Effector CD8-positive, alpha-beta T cell (primary cell): ENCODE results near the gene CACNA1B.
"Not testable (repeated sequence)": the region's sequence is repeated elsewhere in the genome, so short reads cannot be mapped to it uniquely, and the experiment has no call there.

ENCODE experiments used
- DNase-seq: peaks from one replicate; lab custom pipeline; 2025; lab: John Stamatoyannopoulos, UW

Gene CACNA1B

GRCh38 chr9:138073408-138073807 lies 195.8 kb downstream of the CACNA1B start:
- DNase-seq = no peak

DNA sequence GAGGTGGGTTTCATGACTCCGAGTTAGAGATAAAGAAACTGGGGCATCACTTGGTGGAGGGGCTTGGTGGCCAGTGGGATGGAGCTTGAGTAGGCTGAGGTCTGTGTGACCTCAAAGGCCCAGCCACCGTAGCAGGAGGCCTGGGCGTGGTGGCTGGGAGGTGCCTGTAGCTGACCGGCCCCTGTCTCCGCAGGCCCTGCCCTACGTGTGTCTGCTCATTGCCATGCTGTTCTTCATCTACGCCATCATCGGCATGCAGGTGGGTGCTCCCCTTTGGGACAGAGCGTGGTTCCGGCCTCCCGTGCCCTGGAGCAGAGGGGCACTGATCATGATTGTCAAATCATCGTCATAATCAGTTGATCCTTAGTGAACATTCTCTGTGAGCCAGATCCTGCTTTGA lies 196.2 kb downstream of the CACNA1B start:
- DNase-seq = no peak

GRCh38 chr9:138074516-138074915 lies 196.9 kb downstream of the CACNA1B start:
- DNase-seq = no peak

GRCh38 chr9:138075496-138075895 lies 197.9 kb downstream of the CACNA1B start:
- DNase-seq = no peak

DNA sequence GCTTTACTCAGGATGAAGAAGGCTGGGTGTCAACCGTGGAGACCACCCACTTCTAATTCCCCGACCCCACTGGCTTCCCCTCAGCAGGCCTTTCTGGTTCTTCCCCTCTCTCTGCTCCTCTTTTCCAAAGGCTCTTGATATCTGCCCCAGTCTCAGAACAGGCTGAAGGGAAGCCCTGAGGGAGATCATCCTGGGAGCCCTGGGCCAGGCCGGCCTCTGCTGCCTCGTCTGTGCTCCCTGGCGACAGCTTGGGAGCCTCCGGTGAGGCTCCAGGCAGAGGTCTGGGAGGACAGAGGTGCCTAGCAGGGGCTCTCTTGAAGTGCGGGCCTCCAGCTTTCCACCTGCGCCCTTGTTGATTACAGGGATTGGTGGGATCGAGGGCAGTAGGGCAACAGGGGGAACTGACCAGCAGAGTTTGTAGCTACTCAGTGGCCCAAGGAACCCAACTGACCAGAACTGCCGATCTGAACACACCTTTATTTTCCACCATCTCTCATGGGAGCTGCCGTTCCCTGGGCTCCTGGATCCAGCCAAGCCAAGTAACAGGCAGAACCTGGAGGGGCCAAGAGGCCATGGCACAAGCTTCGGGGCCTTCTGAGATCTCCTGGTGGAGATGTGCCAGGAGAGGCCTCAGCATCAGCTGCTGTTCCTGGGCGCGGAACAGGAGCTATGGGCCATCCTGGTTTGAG lies 198.5 kb downstream of the CACNA1B start:
- no peak for DNase-seq

GRCh38 chr9:138076650-138077009 lies 199.0 kb downstream of the CACNA1B start:
- no peak for DNase-seq

- DNase-seq = no peak
Measured at GRCh38 chr9:138077126-138077525, 199.5 kb downstream of the CACNA1B start.

- DNase-seq = no peak
Measured at GRCh38 chr9:138077898-138078540, 200.4 kb downstream of the CACNA1B start.

- DNase-seq = no peak
Measured at GRCh38 chr9:138078846-138079245, 201.3 kb downstream of the CACNA1B start.

DNA sequence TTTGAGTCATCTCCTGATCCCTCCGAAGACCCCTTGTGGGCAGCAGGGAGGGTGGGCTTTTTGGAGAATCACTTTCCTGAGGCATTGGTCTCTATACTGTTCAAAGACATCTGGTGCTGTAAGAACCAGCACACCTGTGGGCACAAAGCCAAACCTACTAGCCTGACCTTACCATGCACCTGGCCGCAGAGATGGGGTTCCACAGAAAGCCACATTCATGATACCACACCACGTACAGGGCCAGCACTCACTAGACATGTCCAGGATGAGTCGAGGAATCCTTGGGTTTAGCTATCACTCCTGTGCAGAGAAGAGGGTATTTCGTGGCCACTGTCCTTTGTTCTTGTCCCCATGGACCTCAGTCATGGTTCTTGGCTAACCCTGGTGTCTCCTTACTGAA lies 203.4 kb downstream of the CACNA1B start:
- DNase-seq = no peak

DNA sequence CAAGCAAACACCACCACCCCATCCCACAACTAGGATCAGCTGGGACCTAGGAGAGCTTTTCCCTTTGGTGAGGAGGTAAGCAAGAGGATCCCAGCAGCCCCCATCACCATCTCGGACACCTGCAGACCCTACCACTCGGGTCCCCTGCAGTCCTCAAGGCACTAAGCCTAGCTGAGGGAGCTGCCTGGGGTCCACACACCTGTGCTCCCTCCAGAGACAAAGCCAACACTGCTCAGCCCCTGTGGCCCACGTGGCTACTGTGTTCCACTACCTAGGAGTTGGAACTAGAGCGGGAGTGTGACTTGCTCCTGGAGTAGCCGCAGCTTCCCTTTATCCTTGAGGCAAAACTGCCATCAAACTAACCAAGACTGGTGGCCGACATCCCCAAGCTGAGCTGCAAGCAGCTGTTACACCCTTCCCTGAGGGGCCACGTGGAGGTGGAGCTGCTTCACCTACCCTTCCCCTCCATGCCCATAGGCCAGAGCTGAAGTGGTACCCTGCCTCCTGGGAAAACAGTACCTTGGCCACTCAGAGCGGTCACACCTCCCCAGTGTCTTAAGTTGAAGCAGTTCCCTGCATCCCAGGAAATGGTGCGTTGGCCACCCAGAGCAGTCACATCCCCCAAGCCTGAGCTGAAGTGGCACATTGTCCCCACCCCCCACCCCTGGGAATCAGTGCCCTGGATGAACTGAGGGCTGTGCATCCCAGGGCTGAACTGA lies 205.5 kb downstream of the CACNA1B start:
- no peak for DNase-seq

GRCh38 chr9:138083873-138084272 lies 206.3 kb downstream of the CACNA1B start:
- no peak for DNase-seq

- DNase-seq = no peak
Measured at GRCh38 chr9:138085568-138085967, 208.0 kb downstream of the CACNA1B start.

DNA sequence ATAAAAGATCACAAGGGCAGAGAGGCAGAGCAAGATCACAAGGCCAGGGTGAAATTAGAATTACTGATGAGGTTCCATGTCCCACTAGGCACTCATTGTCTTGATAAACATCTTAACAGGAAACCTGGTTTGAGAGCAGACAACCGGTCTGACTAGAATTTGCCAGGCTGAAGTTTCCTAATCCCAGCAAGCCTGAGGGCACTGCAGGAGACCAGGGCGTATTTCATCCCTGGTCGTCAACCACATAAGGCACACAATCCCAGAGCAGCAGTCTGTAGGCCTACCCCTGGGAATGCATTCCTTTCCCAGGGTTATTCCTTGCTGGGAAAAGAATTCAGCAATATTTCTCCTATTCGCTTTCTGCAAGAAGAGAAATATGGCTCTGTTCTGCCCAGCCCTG lies 214.5 kb downstream of the CACNA1B start:
- DNase-seq = not testable (repeated sequence)

- no peak for DNase-seq
Measured at GRCh38 chr9:138094028-138094427, 216.4 kb downstream of the CACNA1B start.

GRCh38 chr9:138095813-138096518 lies 218.4 kb downstream of the CACNA1B start:
- DNase-seq = no peak

DNA sequence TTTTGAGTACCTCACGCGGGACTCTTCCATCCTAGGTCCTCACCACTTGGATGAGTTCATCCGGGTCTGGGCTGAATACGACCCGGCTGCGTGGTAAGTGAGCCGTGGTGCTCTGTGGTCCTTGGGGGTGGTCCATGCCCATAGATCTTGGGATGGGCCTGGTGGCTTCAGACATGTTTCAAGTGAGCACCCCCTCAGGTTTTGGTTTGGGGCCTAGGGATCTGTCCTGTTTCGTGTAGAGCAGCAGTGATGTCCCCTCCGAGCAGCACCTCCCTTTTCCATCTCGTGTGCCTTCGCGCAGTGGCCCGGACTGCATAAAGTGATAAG lies 218.9 kb downstream of the CACNA1B start:
- DNase-seq = no peak

DNA sequence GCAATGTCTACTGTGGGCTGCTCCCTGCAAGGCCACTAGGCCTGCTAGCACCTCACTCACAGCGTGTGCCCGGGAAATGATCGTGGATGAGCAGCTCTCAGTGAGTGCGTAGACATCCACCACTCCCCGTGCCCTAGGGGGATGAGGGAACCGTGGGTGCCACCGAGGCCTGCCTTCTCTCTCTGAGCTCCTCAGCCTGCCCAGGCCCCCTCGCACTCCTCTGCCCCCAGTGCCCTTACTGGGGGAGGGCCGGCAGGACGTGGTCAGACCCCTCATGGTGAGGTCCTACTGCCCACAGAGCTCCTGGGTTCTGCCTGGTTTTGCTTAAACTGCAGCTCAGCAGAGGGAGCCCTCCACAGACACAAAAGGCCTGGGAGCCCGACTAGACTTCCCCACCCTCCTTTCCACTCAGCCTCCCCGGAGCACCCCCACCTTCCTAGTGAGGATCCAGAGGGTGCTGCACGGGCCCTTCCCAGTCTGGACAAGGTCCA lies 220.0 kb downstream of the CACNA1B start:
- no peak for DNase-seq

DNA sequence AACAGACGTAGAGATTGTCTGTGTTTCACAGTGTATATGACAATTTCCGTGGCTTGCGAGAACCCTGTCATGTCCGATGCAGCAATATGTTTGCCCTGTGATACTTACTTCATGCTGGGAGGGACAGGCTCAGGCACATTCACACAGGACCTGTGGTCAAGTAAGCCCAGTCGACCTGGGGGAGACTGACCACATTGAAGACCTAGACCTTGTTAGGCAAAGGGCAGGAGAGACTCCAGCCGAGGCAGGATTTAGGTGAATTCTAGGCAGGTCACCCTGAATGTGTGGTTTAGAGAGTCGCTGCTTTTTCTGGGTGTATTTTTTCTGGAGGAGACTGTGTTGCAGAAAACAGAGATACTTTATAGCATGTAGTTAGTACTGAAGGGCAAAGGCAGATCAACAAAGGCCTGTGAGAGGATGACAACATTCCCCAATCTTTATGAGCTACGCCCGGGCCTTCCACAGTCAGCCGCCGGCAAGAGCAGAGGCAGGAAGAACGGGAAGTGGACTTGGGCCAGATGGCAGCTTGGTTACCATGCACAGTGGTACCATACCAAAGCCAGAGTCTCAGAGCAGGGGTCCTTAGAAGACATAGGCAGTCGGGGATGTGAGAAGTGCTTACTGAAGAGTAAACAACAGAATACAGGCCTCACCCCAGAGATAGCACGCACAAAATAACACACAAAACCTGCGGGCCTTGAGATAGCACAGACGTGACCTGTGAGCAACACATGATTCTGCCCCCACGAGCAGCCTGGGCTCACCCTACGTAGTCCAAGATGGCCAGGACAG lies 220.7 kb downstream of the CACNA1B start:
- no peak for DNase-seq

GRCh38 chr9:138098908-138099791 lies 221.6 kb downstream of the CACNA1B start:
- DNase-seq = no peak
